HepG2 (cell line): ENCODE results near the gene KHK. TPM values are rescaled to one million over a fixed set of nuclear protein-coding genes. Genes with fewer than 3 reads are reported as not detected.

Source experiments
- ATM ChIP-seq: fragments of 450-650 bp; IDR thresholded peaks from 2 replicates; pipeline ENCODE4 v1.7.1; 2017; ENCODE audit warnings: mild to moderate bottlenecking, borderline replicate concordance
- HNRNPL ChIP-seq: fragments of 200-400 bp; formaldehyde crosslinking; IDR thresholded peaks from 2 replicates; pipeline ENCODE4 v1.6.1; 2017; ENCODE audit warnings: mild to moderate bottlenecking, low read depth, low read length
- IKZF4 ChIP-seq: sonication (generic); formaldehyde crosslinking; IDR thresholded peaks from 2 replicates; pipeline ENCODE4 v1.5.1; 2020; ENCODE audit warnings: borderline replicate concordance, mild to moderate bottlenecking, low read depth, missing genetic modification reagents; ENCODE audit errors: not compliant biosample characterization
- IRF2 ChIP-seq: IDR thresholded peaks from 2 replicates; pipeline ENCODE4 v1.6.1; 2018; ENCODE audit warnings: missing genetic modification reagents, missing compliant biosample characterization
- SP1 ChIP-seq, 2 experiments: fragments of 450-650 bp in 1 of 2; sonication (generic) in 1 of 2; formaldehyde crosslinking in 1 of 2; IDR thresholded peaks; 2 replicates each; pipeline versions ENCODE4 v1.4.0 to v1.6.1; 2016 to 2020; ENCODE audit warnings: missing genetic modification reagents in 1 of 2
- TBX3 ChIP-seq: fragments of 450-650 bp; IDR thresholded peaks from 2 replicates; pipeline ENCODE4 v1.6.1; 2017; ENCODE audit warnings: antibody characterized with exemption, mild to moderate bottlenecking, inconsistent platforms, borderline replicate concordance
- ZNF550 ChIP-seq: sonication (generic); formaldehyde crosslinking; IDR thresholded peaks from 2 replicates; pipeline ENCODE4 v1.4.0; 2020; ENCODE audit warnings: mild to moderate bottlenecking, missing genetic modification reagents, borderline replicate concordance
- polyA plus RNA-seq, 8 experiments: library from polyadenylated mRNA; depleted of rRNA in 3 of 8; stranded (reverse) in 7 of 8; unstranded in 1 of 8; fragments of >200 nt; fragmentation: Illumina TruSeq in 4 of 8; extraction: Trizol in 4 of 8; gene quantifications; 2 replicates each; pipeline versions ENCODE4 v1.2.1 to v1.2.3, GENCODE V29; 2011 to 2016; ENCODE audit warnings: low read depth in 4 of 8, missing spikeins in 1 of 8, mixed read lengths in 1 of 8; ENCODE audit not compliant: insufficient read depth in 1 of 8
- total RNA-seq, 5 experiments: library from RNA; depleted of rRNA; stranded (reverse); fragments of >200 nt; fragmentation: Illumina TruSeq; extraction: Trizol; gene quantifications; 2 replicates each; pipeline ENCODE4 v1.2.3, GENCODE V29; 2016; ENCODE audit warnings: low read depth in 1 of 5
- TF ChIP-seq, protein P1 (sequence below): sonication (generic); formaldehyde crosslinking; IDR thresholded peaks from 2 replicates; pipeline ENCODE4 v1.8.1; 2022; ENCODE audit warnings: mild to moderate bottlenecking, missing genetic modification reagents
- TF ChIP-seq, protein P2 (sequence below): sonication (generic); formaldehyde crosslinking; IDR thresholded peaks from 2 replicates; pipeline ENCODE4 v1.4.0; 2020; ENCODE audit warnings: mild to moderate bottlenecking, missing genetic modification reagents
- TF ChIP-seq, protein P3 (sequence below): sonication (generic); formaldehyde crosslinking; IDR thresholded peaks from 2 replicates; pipeline ENCODE4 v1.4.0; 2020; ENCODE audit warnings: missing genetic modification reagents

KHK gene
- total and polyA plus RNA-seq, 2 of the 13 experiments (the other 11 are each of a cell fraction or from before 2014, with no cell fraction given), result 40.9 to 99.2 TPM

DNA sequence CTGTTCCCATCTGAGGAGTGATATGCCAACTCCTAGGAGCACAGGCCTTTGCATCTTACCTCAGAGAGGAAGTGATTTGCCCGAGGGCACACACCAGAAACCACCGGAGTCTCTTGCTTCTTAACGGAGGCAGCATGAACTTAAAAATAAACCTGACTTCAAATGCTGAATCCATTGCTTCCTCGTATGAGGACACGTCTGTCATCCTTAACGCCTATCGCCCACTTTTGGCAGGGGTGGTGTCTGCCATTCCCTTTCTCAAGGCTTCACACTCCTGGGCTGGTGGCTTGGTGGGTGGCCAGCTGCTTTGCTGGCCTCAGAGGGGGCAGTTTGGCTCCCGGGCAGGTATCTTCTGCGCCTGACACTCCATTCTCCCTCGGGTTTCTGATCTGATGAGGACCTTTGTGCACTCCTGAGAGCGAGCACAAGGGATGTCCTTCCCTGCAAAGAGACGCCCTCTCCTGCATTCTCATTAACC lies 48.9 kb downstream of the KHK start (continued):
- TF ChIP-seq, protein P1, sequence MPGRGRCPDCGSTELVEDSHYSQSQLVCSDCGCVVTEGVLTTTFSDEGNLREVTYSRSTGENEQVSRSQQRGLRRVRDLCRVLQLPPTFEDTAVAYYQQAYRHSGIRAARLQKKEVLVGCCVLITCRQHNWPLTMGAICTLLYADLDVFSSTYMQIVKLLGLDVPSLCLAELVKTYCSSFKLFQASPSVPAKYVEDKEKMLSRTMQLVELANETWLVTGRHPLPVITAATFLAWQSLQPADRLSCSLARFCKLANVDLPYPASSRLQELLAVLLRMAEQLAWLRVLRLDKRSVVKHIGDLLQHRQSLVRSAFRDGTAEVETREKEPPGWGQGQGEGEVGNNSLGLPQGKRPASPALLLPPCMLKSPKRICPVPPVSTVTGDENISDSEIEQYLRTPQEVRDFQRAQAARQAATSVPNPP (CRISPR knock-in tag), result no peak
- TF ChIP-seq IKZF4 (CRISPR knock-in tag) (no peak), SP1 (IDR thresholded peaks at IDR 0.05) (no peak), SP1 (CRISPR knock-in tag; IDR thresholded peaks at IDR 0.05) (no peak), TBX3 (no peak), ZNF550 (CRISPR knock-in tag) (0 out of 2 replicates have a peak, but pooled peaks have one; percentile 46), IRF2 (CRISPR knock-in tag) (no peak), ATM (no peak), HNRNPL (no peak)
- TF ChIP-seq, protein P2, sequence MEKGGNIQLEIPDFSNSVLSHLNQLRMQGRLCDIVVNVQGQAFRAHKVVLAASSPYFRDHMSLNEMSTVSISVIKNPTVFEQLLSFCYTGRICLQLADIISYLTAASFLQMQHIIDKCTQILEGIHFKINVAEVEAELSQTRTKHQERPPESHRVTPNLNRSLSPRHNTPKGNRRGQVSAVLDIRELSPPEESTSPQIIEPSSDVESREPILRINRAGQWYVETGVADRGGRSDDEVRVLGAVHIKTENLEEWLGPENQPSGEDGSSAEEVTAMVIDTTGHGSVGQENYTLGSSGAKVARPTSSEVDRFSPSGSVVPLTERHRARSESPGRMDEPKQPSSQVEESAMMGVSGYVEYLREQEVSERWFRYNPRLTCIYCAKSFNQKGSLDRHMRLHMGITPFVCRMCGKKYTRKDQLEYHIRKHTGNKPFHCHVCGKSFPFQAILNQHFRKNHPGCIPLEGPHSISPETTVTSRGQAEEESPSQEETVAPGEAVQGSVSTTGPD, result no peak
- TF ChIP-seq, protein P3, sequence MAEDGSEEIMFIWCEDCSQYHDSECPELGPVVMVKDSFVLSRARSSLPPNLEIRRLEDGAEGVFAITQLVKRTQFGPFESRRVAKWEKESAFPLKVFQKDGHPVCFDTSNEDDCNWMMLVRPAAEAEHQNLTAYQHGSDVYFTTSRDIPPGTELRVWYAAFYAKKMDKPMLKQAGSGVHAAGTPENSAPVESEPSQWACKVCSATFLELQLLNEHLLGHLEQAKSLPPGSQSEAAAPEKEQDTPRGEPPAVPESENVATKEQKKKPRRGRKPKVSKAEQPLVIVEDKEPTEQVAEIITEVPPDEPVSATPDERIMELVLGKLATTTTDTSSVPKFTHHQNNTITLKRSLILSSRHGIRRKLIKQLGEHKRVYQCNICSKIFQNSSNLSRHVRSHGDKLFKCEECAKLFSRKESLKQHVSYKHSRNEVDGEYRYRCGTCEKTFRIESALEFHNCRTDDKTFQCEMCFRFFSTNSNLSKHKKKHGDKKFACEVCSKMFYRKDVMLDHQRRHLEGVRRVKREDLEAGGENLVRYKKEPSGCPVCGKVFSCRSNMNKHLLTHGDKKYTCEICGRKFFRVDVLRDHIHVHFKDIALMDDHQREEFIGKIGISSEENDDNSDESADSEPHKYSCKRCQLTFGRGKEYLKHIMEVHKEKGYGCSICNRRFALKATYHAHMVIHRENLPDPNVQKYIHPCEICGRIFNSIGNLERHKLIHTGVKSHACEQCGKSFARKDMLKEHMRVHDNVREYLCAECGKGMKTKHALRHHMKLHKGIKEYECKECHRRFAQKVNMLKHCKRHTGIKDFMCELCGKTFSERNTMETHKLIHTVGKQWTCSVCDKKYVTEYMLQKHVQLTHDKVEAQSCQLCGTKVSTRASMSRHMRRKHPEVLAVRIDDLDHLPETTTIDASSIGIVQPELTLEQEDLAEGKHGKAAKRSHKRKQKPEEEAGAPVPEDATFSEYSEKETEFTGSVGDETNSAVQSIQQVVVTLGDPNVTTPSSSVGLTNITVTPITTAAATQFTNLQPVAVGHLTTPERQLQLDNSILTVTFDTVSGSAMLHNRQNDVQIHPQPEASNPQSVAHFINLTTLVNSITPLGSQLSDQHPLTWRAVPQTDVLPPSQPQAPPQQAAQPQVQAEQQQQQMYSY (CRISPR knock-in tag), result no peak
